ENCODE results near the gene CAD. TPM values are rescaled to one million over a fixed set of nuclear protein-coding genes. Genes with fewer than 3 reads are reported as not detected.
A peak's percentile ranks its signal among the peaks of the same experiment; 100 is the strongest.

Gene CAD
- total and polyA plus RNA-seq, 2 donors (not counting 1 experiment from before 2014, with no cell fraction given) = 35.6 to 48.5 TPM

- CTCF ChIA-PET = interaction anchor here (1.4 kb wide), 1 partner anchor 247 kb away, joined by 3 read pairs; no protein-coding TSS in a partner anchor
- TF ChIP-seq EZH2 (IDR thresholded peaks at IDR 0.05; ENCODE audit: borderline replicate concordance, insufficient read depth, low read depth, low read length, poor library complexity, severe bottlenecking) (no peak), CTCF (IDR thresholded peaks at IDR 0.05) (no peak)
- peaks cover 12 to 14% of the 10 kb centered on the region in 2 donors for H3K4me1 ChIP-seq (ENCODE audit: control insufficient read depth in 2 of 2, insufficient read depth in 2 of 2, low read length in 2 of 2)
- Mint-ChIP-seq H3K27me3 (no peaks in the 10 kb centered on the region), H3K9me3 (ENCODE audit: insufficient read depth) (no peaks in the 10 kb centered on the region), H3K4me1 (peaks cover 20% of the 10 kb centered on the region), H3K27ac (no peak overlapping the region), H3K4me3 (no peak overlapping the region)
- ATAC-seq (ENCODE audit: low read depth) (no peak), DNase-seq (no peak)
- H4K20me1 ChIP-seq (ENCODE audit: control insufficient read depth, insufficient read depth, low read length, poor library complexity, severe bottlenecking) = no peaks in the 10 kb centered on the region
- no peak overlapping the region for H3K27ac ChIP-seq (ENCODE audit: low read length in 2 of 2)
- POLR2A ChIA-PET = no interaction called here
- no peak overlapping the region for H3K4me2 ChIP-seq (replicated peaks; ENCODE audit: low read depth, low read length, poor library complexity, severe bottlenecking)
- H3K79me2 ChIP-seq (ENCODE audit: control insufficient read depth, insufficient read depth, low read length) = no peaks in the 10 kb centered on the region
- no peak overlapping the region for H3K9ac ChIP-seq (ENCODE audit: low read length)
- H3K9me3 ChIP-seq (ENCODE audit: control extremely low read depth in 1 of 3, control insufficient read depth in 2 of 3, insufficient read depth in 1 of 3, low read length in 2 of 3) = no peaks in the 10 kb centered on the region
- H2AFZ ChIP-seq (ENCODE audit: insufficient read depth, low read depth, low read length, poor library complexity, severe bottlenecking) = no peak overlapping the region
- WGBS (ENCODE audit: insufficient coverage) = 97% methylated on average over 3 of the region's 4 CpGs
- no peaks in the 10 kb centered on the region for H3K27me3 ChIP-seq (replicated peaks in 1 of 4; ENCODE audit: control extremely low read depth in 1 of 4, control insufficient read depth in 3 of 4, insufficient read depth in 4 of 4, low read length in 3 of 4)
- H3K4me3 ChIP-seq (ENCODE audit: control extremely low read depth in 1 of 5, extremely low read depth in 1 of 5, insufficient read depth in 1 of 5, low read depth in 2 of 5, low read length in 4 of 5) = no peak overlapping the region
- peaks cover 0 to 43% of the 10 kb centered on the region in 2 experiments for H3K36me3 ChIP-seq (replicated peaks in 1 of 2; ENCODE audit: control extremely low read depth in 1 of 2, control insufficient read depth in 1 of 2, extremely low read depth in 1 of 2, insufficient read depth in 2 of 2, low read length in 1 of 2)
- intact Hi-C loops (cut with micrococcal nuclease) = no loop called here
Measured at GRCh38 chr2:27208486-27209050, 8.6 kb upstream of the CAD start.

GRCh38 chr2:27209621-27210401 lies 7.4 kb upstream of the CAD start:
- Histone ChIP-seq H3K27ac (ENCODE audit: low read length in 2 of 2) (no peak overlapping the region), H3K4me3 (ENCODE audit: control extremely low read depth in 1 of 5, extremely low read depth in 1 of 5, insufficient read depth in 1 of 5, low read depth in 2 of 5, low read length in 4 of 5) (no peak overlapping the region), H3K4me2 (replicated peaks; ENCODE audit: low read depth, low read length, poor library complexity, severe bottlenecking) (no peak overlapping the region), H3K9me3 (ENCODE audit: control extremely low read depth in 1 of 3, control insufficient read depth in 2 of 3, insufficient read depth in 1 of 3, low read length in 2 of 3) (no peaks in the 10 kb centered on the region), H4K20me1 (ENCODE audit: control insufficient read depth, insufficient read depth, low read length, poor library complexity, severe bottlenecking) (no peaks in the 10 kb centered on the region), H3K27me3 (replicated peaks in 1 of 4; ENCODE audit: control extremely low read depth in 1 of 4, control insufficient read depth in 3 of 4, insufficient read depth in 4 of 4, low read length in 3 of 4) (no peaks in the 10 kb centered on the region), H3K9ac (ENCODE audit: low read length) (no peak overlapping the region), H2AFZ (ENCODE audit: insufficient read depth, low read depth, low read length, poor library complexity, severe bottlenecking) (no peak overlapping the region), H3K36me3 (replicated peaks in 1 of 2; ENCODE audit: control extremely low read depth in 1 of 2, control insufficient read depth in 1 of 2, extremely low read depth in 1 of 2, insufficient read depth in 2 of 2, low read length in 1 of 2) (peaks cover 0 to 35% of the 10 kb centered on the region in 2 experiments), H3K4me1 (ENCODE audit: control insufficient read depth in 2 of 2, insufficient read depth in 2 of 2, low read length in 2 of 2) (peaks cover 13 to 14% of the 10 kb centered on the region in 2 donors), H3K79me2 (ENCODE audit: control insufficient read depth, insufficient read depth, low read length) (peaks cover 2% of the 10 kb centered on the region)
- WGBS (ENCODE audit: insufficient coverage) = 86% methylated on average over 3 of the region's 6 CpGs
- peaks cover 23% of the 10 kb centered on the region for H3K4me1 Mint-ChIP-seq
- TF ChIP-seq EZH2 (IDR thresholded peaks at IDR 0.05; ENCODE audit: borderline replicate concordance, insufficient read depth, low read depth, low read length, poor library complexity, severe bottlenecking) (no peak), CTCF (IDR thresholded peaks at IDR 0.05) (no peak)
- no peaks in the 10 kb centered on the region for H3K9me3 Mint-ChIP-seq (ENCODE audit: insufficient read depth)
- ATAC-seq (ENCODE audit: low read depth) (no peak), DNase-seq (no peak)
- H3K4me3 Mint-ChIP-seq = peak overlapping the region; percentile 37
- no peaks in the 10 kb centered on the region for H3K27me3 Mint-ChIP-seq
- intact Hi-C loops (cut with micrococcal nuclease) = loop anchor here (5.0 to 10.0 kb wide), 2 partner anchors 195 to 423 kb away; partner anchors contain the start of genes CENPA and PPM1G
- ChIA-PET POLR2A (interaction anchor here (0.6 kb wide), 1 partner anchor 138 kb away, joined by 5 read pairs; no protein-coding TSS in a partner anchor), CTCF (no interaction called here)
- peak overlapping the region; percentile 4 for H3K27ac Mint-ChIP-seq

All from B cell (primary cell).